GM19023 (cell line): ENCODE data around the gene BTF3L4.
A peak's percentile ranks its signal among the peaks of the same experiment; 100 is the strongest.
"Not testable (repeated sequence)": the region's sequence is repeated elsewhere in the genome, so short reads cannot be mapped to it uniquely, and the experiment has no call there.

Experiments used
- ATAC-seq: cut with Tn5 transposase; IDR thresholded peaks from one replicate; pipeline ENCODE4 v1.9.1; 2021; ENCODE audit warnings: mild to moderate bottlenecking, moderate library complexity; ENCODE audit not compliant: unreplicated experiment

Gene BTF3L4

DNA sequence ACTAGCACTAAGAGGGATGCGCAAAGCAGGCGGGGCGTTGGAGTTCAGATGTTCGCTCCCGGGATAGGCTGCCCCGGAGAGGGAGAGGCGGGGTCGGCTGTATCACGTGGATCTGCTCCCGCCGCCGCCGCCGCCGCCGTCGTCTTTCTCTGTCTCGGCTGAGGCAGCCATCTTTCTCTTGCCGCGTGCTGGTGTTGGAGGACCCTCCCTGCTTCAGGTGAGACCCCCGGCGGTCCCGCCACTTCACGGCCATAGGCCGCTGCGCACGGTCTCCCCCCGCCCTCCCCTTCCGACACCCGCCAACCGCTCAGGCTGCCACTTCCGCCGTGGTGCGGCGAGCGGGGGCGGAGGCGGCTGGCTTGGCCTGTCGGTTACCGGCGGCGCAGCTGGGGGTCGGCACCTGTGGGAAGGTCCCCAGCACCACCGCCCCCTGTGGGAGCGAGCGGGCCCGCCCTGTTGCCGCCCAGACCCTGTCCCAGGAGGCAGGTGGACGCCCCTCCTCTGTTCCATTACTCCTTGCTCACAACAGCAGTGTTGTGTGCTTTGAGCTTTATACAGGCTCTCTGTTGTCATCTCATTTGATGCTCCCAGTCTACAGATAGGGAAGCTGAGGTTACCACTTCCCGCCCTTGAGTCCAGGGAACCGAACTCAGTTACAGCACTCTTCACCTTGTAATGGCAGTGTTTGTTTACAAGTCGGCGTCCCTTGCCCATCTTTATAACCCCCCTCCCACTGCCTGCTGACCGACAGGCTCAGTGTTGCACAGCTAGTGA lies at the start of gene BTF3L4:
TSS of gene BTF3L4 (plus strand) at position 133 of the 774 bp plus-strand sequence. CDS start 3,553 bp downstream, outside the sequence.
- peak; percentile 87 for ATAC-seq

DNA sequence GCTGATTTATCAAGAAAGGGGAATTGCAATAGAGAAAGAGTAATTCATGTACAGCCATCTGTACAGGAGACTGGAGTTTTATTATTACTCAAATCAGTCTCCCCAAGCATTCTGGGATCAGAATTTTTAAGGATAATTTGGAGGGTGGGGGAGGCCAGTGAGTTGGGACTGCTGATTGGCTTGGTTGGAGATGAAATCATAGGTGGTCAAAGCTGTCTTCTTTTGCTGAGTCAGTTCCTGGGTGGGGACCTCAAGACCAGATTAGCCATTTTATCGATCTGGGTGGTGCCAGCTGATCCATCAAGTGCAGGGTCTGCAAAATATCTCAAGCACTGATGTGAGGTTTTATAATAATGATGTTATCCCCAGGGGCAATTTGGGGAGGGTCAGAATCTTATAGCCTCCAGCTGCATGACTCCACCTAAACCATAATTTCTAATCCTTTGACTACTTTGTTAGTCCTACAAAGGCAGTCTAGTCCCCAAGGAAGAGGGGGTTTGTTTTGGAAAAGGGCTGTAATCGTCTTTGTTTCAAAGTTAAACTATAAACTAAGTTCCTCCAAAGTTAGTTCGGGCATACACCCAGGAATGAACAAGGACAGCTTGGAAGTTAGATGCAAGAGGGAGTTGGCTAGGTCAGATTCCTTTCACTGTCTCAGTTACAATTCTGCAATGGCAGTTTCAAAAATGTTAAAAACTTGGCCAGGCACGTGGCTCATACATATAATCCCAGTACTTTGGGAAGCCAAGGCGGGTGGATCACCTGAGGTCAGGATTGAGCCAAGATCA lies 48.7 kb upstream of the BTF3L4 start:
- ATAC-seq = no peak

DNA sequence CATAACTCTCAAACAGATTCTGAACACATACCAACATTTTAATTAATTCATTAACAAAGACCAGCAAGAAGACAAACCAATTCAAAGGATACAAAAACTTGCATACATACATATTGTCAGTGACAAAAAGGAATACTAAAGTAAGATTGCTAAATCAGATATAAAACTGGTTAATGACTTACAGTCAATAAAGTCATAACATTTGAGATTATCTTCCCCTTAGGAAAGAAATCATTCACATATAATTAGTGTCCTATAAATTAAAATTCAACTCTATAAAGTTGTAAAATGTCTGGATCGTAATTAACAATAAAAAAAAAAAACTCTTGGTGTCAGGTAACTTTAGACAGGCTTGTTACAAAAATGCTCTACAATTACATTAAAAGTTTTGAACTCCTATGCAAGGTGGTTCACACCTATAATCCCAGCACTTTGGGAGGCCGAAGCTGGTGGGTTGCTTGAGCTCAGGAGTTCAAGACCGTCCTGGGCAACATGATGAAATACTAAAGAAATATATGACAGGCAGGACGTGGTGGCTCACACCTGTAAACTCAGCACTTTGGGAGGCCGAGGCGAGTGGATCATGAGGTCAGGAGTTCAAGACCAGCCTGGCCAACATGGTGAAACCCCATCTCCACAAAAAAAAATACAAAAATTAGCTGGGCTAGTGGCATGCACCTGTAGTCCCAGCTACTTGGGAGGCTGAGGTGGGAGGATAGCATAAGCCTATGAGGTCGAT lies 47.9 kb upstream of the BTF3L4 start:
- no peak for ATAC-seq

DNA sequence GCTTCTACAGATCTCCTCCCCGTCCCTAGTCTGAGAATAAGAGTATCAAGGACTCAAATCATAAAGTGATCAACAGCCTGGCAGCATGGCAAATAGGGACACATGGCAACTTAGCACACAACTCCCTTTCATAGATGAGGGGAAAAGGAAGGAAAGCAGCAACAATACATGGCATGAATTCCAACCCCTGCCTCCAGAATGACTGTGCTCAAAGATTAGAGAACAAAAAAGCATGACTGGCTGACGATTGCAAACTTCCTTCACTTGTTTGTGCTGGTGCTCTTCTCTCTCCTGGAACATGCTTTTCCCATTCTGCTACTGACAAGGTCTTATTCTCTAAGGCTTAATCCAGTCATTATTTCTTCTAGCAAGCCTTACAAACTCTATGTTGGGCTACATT lies 34.0 kb upstream of the BTF3L4 start:
- no peak for ATAC-seq

DNA sequence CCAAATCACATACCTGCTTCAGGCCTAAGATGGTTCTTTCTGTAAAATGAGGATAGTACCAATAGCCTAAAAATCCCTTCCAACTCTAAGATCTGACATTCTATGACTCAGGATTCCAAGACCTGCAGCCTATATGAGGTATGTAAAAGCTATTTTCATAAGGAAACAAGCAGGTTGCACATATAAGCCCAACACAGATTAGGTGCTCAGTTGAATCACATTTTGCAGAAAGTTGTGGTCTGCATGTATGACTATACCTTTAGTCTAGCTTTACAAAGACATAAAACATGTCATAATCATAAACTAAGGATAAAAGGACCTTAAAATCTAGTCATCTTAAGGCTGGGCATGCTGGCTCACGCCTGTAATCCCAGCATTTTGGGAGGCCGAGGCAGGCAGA lies 29.8 kb upstream of the BTF3L4 start:
- no peak for ATAC-seq

DNA sequence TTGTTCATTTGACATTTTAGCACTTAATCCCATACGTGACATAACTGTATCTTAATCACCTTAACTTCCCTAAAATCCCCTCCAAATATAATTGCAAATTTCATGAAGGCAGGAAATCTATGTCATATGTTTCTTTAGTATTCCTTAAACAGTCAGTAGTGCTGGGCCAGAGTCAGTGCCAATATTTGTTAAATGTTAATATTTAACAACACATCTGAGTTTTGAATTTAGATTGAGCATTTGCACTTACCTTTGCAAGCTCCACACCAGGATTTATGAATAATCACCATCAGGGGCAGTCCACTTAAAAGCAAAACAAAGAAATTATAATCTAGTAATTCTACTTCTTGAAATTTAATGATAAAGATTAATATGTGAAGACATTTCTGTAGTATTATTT lies 27.8 kb upstream of the BTF3L4 start:
- ATAC-seq = no peak

DNA sequence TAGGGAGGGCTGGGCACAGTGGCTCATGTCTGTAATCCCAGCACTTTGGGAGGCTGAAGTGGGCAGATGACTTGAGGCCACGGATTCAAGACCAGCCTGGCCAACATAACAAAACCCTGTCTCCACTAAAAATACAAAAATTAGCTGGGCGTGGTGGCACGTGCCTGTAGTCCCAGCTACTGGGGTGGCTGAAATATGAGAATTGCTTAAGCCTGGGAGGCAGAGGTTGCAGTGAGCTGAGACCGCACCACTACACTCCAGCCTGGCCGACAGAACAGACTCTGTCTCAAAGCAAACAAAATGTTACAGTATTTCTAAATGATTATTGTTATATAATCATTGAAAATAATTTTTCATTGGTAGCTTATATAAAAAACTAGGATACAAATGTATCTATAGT lies 27.3 kb upstream of the BTF3L4 start:
- not testable (repeated sequence) for ATAC-seq

DNA sequence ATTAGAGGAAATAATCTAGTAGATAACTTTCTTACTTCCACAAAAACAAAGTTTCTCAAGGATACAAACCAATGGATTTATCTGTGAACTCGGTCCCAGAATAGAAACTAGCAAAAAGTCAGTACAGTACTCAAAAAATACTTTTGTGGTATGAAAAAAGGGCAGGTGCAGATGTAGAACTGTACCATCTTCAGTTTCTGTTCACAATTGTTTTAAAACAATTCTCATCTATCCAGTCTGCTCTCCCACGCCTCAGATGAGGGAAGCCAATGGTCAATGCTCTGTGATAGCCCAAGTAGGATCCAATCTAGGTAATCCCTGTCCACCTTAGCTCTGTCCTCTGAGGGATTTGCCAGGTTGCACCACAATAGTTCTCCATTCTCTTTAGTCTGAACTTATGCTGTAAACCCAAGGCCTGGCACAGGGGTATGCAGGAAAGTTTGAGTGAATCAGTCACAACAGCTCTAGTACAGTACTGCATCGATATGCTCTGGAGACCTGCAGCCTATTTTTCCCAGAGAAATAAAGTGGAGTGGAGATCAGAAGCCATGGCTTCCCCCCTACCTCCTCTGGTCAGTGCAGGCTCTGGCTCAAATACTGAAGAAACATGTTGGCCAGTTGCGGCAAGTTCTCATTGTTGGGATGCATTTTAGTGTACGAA lies 23.8 kb upstream of the BTF3L4 start:
- ATAC-seq = no peak

DNA sequence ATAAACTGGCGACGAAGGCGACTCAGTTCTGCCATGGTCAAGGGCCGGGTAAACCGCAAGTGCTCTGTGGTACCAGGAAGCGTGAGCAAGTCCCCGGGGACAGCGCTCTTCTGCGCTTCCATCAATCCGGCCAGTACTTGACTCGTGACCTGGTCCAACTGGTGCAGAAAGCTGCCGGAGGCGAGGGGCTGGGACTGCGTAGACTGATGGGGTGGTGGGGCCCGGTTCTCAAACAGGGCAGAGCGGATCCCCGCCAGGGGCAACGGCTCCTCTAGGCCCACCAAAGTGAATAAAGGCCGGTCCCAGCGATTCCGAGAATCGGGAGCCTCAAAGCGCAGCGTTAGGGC lies 23.3 kb upstream of the BTF3L4 start:
- ATAC-seq = peak; percentile 28

DNA sequence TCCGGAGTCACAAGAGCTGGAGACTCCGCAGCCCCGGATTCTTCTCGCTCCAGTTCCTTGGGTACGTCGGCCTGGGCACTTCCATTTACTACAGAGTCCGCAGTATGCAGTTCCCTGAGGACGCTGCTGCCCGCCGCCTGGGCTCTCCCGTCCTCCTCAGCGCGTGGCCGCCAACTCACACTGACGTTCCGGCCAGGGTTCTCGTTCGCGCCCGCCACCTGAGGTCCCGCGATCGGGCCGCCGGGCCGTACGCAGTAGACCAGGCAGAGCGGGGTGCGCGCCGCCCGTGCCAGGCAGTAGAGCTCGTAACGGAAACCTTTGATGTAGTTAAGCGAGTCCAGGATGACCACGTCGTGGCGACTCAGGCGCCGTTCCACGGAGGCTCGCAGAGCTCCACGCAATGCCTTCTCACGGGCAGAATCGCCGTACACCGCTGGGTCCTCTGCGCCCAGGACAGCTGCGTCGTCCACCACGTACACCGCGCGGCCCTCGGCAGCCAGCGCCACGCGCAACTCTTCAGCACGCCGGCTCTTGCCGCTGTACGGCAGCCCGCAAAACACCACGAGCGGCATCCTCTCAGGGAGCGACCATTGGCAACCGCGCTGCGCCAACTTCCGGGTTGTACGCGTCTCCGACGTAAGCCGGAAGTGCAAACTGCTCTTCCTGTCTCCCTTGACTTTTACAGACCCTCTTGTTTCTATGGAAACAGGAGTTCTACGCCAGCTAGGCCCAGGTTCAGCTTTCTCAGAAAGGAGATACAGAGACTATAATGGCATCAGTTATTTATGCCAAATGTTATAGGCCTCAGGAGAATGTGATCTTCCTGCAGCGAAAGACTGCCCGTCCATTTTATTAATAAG lies 22.7 kb upstream of the BTF3L4 start, which contains the start of gene KTI12:
TSS of gene KTI12 (minus strand) at position 621 of the 860 bp plus-strand sequence. CDS start at position 572, 49 bp downstream.
- ATAC-seq = peak; percentile 85

DNA sequence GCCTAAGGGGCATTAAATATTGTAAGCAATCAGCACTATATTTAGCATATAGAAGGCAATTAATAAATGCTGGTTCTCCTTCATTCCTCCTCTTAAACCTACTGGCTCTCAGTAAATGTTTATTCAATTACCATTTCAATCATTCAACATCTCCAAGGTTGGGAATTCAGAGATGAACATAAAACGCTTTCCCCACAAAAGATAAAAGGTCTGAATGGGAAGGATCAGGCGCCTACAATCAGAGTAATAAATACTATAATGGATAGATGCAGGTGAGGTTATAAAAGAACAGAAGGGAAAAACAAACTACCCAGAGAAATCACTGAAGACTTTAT lies 22.1 kb upstream of the BTF3L4 start:
- ATAC-seq = no peak

DNA sequence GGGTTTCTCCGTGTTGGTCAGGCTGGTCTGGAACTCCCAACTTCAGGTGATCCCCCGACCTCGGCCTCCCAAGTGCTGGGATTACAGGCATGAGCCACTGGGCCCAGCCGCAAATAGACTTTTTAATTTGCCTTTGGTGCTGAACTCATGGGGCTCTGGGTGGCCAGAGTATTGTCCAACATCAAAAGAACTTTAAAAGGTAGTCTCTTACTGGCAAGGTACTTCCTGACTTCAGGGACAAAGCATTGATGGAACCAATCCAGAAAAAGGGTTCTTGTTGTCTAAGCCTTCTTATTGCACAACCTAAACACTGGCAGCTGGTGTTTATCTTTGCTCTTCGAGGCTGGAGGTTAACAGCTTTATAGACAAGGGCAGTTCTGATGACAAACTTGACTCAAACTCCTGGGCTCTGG lies 18.7 kb upstream of the BTF3L4 start:
- ATAC-seq = no peak

DNA sequence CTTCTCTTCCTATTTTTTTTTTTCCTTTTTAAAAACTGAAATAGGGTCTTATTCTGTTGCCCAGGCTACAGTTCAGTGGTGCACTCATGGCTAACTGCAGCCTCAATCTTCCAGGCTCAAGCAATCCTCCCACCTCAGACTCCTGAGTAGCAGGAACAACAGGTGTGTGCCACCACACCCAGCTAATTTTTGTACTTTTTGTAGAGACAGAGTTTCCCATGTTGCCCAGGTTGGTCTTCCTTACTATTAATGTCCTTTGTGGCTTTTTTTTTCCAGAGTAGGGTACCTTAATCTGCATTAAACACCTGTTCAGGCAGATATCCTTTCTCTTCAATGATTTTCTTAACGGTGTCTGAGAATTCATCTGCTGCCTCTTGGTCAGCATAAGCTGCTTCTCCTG lies 18.2 kb upstream of the BTF3L4 start:
- no peak for ATAC-seq

DNA sequence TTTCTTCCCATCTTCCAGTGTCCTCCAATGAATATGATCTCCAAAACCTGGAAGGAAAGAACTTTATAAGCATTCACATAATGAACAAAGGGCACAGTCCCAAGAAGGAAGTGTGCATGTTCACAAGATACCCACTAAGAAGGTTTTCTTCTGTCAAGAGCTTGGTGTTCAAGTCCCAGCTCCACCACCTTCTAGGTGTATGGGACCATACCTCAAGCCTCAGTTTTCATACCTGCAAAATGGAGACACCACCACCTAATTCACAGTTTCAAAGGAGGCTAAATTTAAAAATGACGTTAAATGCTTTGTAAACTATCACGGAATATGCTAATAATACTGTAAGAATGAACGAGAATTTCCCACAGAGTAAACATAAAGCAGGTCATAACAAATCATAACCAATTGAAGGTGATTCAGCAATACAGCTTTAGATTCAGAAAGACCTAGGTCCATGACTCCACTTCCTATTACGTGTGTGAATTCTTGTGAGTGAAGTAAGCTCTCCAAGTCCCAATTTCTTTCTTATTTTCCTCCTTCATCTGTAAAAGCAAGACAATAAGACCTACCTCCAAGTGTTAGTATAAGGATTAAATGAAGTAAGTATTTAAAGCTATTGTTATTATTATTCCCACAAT lies 14.4 kb upstream of the BTF3L4 start:
- ATAC-seq = no peak

DNA sequence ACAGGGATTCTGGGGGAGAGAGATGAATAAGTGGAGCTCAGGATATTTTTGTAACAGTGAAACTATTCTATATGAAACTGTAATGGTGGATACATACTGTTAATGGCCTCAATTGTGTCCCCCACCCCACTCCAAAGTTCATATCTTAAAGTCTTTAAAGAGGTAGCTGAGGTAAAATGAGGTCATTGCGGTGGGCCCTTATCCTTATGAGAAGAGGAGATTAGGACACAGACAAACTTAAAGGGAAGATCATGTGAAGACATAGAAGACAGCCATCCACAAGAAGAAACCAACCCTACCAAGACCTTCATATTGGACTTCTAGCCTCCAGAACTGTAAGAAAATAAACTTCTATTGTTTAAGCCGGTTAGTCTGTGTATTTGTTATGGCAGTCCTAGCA lies 10.9 kb upstream of the BTF3L4 start:
- no peak for ATAC-seq

DNA sequence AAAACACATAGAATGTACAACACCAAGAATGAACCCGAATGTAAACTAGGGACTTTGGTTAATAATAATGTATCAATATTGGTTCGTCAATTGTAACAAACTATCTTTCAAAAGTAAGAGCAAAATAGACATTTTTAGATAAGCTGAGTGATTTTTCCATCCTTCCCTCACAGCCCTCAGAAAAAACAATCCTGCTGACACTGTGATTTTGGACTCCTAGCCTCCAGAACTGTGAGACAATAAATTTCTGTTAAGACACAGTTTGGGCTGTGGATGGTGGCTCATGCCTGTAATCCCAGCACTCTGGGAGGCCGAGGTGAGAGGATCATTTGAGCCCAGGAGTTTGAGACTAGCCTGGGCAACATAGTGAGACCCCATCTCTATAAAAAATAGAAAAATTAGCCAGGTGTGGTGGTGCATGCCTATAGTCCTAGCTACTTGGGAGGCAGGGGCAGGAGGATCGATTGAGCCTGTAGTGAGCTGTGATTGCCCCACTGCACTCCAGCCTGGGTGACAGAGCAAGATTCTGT lies 10.4 kb upstream of the BTF3L4 start:
- not testable (repeated sequence) for ATAC-seq

DNA sequence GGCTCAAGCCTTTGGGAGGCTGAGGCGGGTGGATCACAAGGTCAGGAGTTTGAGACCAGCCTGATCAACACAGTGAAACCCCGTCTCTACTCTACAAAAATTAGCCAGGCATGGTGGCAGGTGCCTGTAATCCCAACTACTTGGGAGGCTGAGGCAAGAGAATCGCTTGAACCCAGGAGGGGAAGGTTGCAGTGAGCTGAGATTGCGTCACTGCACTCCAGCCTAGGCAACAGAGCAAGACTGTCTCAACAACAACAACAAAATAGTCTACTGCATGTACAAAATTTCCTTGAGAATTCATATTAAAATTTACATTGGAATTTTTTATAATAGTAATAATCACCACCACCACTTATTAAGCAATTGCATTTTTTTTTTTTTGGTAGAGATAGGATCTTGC lies 6.8 kb upstream of the BTF3L4 start:
- ATAC-seq = not testable (repeated sequence)

DNA sequence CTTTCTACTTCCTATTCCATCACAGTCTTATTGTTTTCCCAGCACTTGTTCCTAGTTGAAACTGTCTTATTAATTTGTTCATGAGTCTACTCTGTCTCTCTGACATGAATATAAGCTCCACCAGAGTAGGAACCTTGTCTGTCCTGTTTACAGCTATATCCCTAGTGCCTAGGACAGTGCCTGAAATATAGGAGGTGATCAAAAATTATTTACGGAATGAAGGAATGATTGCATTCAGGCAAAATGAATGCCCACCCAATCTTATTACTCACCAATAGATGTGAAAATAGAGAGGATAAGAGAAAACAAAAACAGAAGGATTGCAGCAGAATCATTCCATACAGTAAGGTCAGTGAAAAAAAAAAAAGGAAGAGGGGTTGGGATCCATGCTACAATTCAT lies 2.2 kb upstream of the BTF3L4 start:
- no peak for ATAC-seq

DNA sequence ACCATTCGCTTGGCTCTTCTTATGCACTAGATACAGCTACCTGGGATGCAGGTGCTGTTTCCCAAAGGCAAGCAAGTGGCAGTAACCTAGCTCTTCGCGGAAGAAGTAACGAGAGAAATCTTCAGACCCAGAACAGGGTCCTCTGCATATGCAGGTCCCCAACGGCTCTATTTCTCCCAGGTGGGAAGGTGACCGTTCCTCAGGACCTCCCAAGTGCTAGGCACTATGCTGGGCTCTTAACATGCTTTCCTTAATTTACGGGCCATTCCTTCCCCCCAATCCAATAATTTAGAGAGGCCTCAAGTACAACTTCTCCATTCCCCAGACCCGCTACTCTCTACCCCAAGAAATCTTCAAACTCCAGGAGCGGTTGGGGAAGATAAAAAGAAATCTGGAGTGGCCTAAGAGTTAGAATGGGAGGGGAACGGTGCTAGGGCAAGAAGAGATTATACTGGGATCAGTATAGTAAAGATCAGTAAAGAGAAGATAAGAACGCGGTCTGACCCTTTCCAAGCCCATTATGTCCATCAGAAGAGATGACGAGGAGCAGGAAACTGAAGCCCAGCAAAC lies 1.5 kb upstream of the BTF3L4 start:
- no peak for ATAC-seq
